ENCODE data around the gene APPBP2.
"Not testable (repeated sequence)": the region's sequence is repeated elsewhere in the genome, so short reads cannot be mapped to it uniquely, and the experiment has no call there.

Gene APPBP2

DNA sequence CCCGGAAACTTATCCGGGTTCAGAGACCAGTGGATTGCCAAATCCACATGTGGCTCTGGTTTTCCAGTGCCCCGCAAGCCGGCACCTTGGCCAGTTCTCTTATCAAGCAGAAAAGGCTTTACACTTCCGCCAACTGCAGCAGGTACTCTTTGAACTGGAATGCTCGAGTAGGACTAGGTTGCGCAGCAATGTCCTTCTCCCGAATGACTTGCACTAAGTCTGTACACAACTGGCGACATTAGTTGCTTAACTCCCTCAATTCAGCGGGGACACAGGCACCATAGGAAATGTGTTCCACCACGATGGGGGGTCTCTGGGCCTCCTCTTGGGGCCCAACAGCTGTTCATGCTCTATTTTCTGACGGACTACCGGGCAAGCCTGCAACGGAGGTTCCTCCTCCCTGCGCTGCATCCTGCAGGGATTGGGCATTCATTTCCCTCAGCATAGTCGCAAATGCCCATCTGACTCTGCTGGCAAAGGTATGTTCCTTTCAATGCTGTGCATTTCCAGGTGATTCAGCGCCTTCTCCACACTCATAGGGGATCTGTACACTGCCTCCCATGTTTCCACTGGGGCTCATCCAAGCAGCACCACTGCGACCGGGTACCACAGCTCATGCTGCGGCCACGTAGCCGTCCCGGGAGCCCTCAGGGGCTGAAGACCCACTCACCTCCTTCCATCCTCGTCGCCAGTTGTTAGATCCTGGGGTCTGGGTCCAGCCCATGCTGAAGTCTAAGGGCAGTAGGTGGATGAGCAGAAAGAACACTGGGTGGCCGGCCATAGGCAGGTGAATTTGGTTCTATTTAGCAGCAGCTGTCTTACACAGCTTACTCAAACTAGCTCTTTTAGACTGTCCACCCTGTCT lies 34.2 kb upstream of the APPBP2 start:
- no peak for TF ChIP-seq ZFX (IDR thresholded peaks at IDR 0.05; ENCODE audit: borderline replicate concordance)
- no peak for TF ChIP-seq CTCF (IDR thresholded peaks at IDR 0.05)

GRCh38 chr17:60559659-60559994 lies 33.6 kb upstream of the APPBP2 start:
- TF ChIP-seq ZFX (IDR thresholded peaks at IDR 0.05; ENCODE audit: borderline replicate concordance) (no peak), CTCF (IDR thresholded peaks at IDR 0.05) (no peak)

More for the DNA sequence above, 34.2 kb upstream of the APPBP2 start:
- H3K27ac ChIP-seq: no peak overlapping the region

GRCh38 chr17:60557805-60558204 lies 31.8 kb upstream of the APPBP2 start:
- no peak overlapping the region for H3K27ac ChIP-seq
- TF ChIP-seq ZFX (IDR thresholded peaks at IDR 0.05; ENCODE audit: borderline replicate concordance) (no peak), CTCF (IDR thresholded peaks at IDR 0.05) (no peak)

More at GRCh38 chr17:60559659-60559994, 33.6 kb upstream of the APPBP2 start:
- no peak overlapping the region for H3K27ac ChIP-seq

- no peak for TF ChIP-seq CTCF (IDR thresholded peaks at IDR 0.05)
- TF ChIP-seq ZFX (IDR thresholded peaks at IDR 0.05; ENCODE audit: borderline replicate concordance): no peak
- no peak overlapping the region for H3K27ac ChIP-seq
These were observed 29.7 kb upstream of the APPBP2 start for GRCh38 chr17:60555786-60556185.

DNA sequence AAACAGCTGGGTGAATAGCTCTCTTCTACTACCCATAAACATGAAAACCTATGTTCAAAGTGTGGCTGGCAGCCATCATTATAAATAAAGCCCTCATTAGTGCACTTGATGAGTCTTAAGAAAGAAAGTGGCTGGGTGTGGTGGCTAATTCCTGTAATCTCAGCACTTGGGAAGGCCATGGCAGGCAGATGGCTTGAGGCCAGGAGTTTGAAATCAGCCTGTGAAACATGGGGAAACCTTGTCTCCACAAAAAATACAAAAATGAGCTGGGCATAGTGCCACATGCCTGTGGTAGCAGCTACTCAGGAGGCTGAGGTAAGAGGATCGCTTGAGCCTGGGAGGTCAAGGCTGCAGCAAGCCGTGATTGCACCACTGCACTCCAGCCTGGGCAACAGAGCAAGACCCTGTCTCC lies 28.3 kb upstream of the APPBP2 start:
- TF ChIP-seq CTCF (IDR thresholded peaks at IDR 0.05) (no peak), ZFX (IDR thresholded peaks at IDR 0.05; ENCODE audit: borderline replicate concordance) (no peak)
- H3K27ac ChIP-seq: no peak overlapping the region

- H3K27ac ChIP-seq: not testable (repeated sequence)
These were observed 26.2 kb upstream of the APPBP2 start for GRCh38 chr17:60552255-60552654.

GRCh38 chr17:60548990-60549389 lies 22.9 kb upstream of the APPBP2 start:
- TF ChIP-seq ZFX (IDR thresholded peaks at IDR 0.05; ENCODE audit: borderline replicate concordance) (no peak), CTCF (IDR thresholded peaks at IDR 0.05) (no peak)
- H3K27ac ChIP-seq: no peak overlapping the region

All from 22Rv1 (cell line).